Lower leg skin (tissue), 3 donors: ENCODE results near the gene CA9.
"Not testable (repeated sequence)": the region's sequence is repeated elsewhere in the genome, so short reads cannot be mapped to it uniquely, and the experiment has no call there.

ENCODE experiments used
- POLR2A ChIP-seq, 2 donors: fragments of 450-650 bp; IDR thresholded peaks; one replicate each; pipeline ENCODE4 v1.6.1; 2016 to 2017; ENCODE audit warnings: antibody characterized with exemption in 2 of 2, mild to moderate bottlenecking in 1 of 2, moderate library complexity in 1 of 2
- TF ChIP-seq, protein P1 (sequence below), 3 donors: fragments of 450-650 bp; IDR thresholded peaks; one replicate each; pipeline ENCODE4 v1.5.1; 2016; ENCODE audit warnings: antibody characterized with exemption in 3 of 3, mild to moderate bottlenecking in 3 of 3, moderate library complexity in 2 of 3

- TF ChIP-seq, protein P1, sequence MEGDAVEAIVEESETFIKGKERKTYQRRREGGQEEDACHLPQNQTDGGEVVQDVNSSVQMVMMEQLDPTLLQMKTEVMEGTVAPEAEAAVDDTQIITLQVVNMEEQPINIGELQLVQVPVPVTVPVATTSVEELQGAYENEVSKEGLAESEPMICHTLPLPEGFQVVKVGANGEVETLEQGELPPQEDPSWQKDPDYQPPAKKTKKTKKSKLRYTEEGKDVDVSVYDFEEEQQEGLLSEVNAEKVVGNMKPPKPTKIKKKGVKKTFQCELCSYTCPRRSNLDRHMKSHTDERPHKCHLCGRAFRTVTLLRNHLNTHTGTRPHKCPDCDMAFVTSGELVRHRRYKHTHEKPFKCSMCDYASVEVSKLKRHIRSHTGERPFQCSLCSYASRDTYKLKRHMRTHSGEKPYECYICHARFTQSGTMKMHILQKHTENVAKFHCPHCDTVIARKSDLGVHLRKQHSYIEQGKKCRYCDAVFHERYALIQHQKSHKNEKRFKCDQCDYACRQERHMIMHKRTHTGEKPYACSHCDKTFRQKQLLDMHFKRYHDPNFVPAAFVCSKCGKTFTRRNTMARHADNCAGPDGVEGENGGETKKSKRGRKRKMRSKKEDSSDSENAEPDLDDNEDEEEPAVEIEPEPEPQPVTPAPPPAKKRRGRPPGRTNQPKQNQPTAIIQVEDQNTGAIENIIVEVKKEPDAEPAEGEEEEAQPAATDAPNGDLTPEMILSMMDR (IDR thresholded peaks at IDR 0.05), result not testable (repeated sequence)
- TF ChIP-seq POLR2A (IDR thresholded peaks at IDR 0.05), result not testable (repeated sequence)
Observed at GRCh38 chr9:35637427-35637955, 36.2 kb upstream of the CA9 start.
